ENCODE measurements around the gene CBFA2T2. TPM values are rescaled to one million over a fixed set of nuclear protein-coding genes. Genes with fewer than 3 reads are reported as not detected.

Gene CBFA2T2
- total and polyA plus RNA-seq, 2 of the 4 experiments (the other 2 are of a cell fraction), result 3.8 to 6.2 TPM

- dilution Hi-C loops (cut with HindIII; ENCODE audit: low sequenced_read_pairs, unreplicated experiment), result no loop called here
- H3K4ac ChIP-seq (ENCODE audit: low read depth, low read length), result no peak overlapping the region
Measured at GRCh38 chr20:33626190-33626589, 136.3 kb downstream of the CBFA2T2 start.

More at GRCh38 chr20:33626190-33626589, 136.3 kb downstream of the CBFA2T2 start:
- H2AK5ac ChIP-seq (ENCODE audit: low read depth, low read length), result no peak overlapping the region
- no peak overlapping the region for H2AFZ ChIP-seq (replicated peaks; ENCODE audit: low read length, poor library complexity)
- H2BK15ac ChIP-seq (ENCODE audit: low read depth, low read length), result no peak overlapping the region
- ATAC-seq (ENCODE audit: low read depth), result no peak
- H2BK20ac ChIP-seq (ENCODE audit: low read depth, low read length), result no peak overlapping the region
- no peak overlapping the region for H2AK9ac ChIP-seq (replicated peaks; ENCODE audit: low read depth, low read length, poor library complexity)
- peaks cover under 1% of the 10 kb centered on the region; the same call in 1 of the 2 replicates for H3K9me1 ChIP-seq (ENCODE audit: insufficient read depth, low read length)
- intact Hi-C loops (cut with micrococcal nuclease) (no loop called here), in situ Hi-C loops (cut with MboI; ENCODE audit: low sequenced_read_pairs) (no loop called here)
- no peaks in the 10 kb centered on the region for H4K20me1 ChIP-seq (ENCODE audit: insufficient read depth, low read length)
- POLR2A ChIA-PET (ENCODE audit: unreplicated experiment), result no interaction called here
- H3K4me1 ChIP-seq (ENCODE audit: control insufficient read depth, insufficient read depth, low read length), result no peaks in the 10 kb centered on the region
- H3K9ac ChIP-seq (ENCODE audit: low read depth, low read length), result no peak overlapping the region
- no peak overlapping the region for H4K8ac ChIP-seq (ENCODE audit: low read depth in 2 of 2, low read length in 2 of 2)
- H3K9me3 ChIP-seq (ENCODE audit: control insufficient read depth, insufficient read depth, low read length), result no peaks in the 10 kb centered on the region
- H4K91ac ChIP-seq (ENCODE audit: insufficient read depth, low read depth, low read length), result no peak overlapping the region
- H2BK120ac ChIP-seq (ENCODE audit: low read depth, low read length), result no peak overlapping the region
- H3K27me3 ChIP-seq (ENCODE audit: control insufficient read depth, insufficient read depth, low read length), result no peaks in the 10 kb centered on the region
- no peak for DNase-seq
- H3K23ac ChIP-seq (ENCODE audit: low read depth, low read length), result no peak overlapping the region
- H2BK5ac ChIP-seq (ENCODE audit: low read depth, low read length, poor library complexity, severe bottlenecking), result no peak overlapping the region
- no peak overlapping the region for H3K18ac ChIP-seq (ENCODE audit: low read depth, low read length)
- no peak overlapping the region for H3K4me2 ChIP-seq (ENCODE audit: low read depth, low read length)
- TF ChIP-seq NFE2L2 (IDR thresholded peaks at IDR 0.05; ENCODE audit: low read depth, low read length) (no peak), POLR2A (IDR thresholded peaks at IDR 0.05; ENCODE audit: low read depth, low read length) (no peak), MXI1 (IDR thresholded peaks at IDR 0.05; ENCODE audit: borderline replicate concordance, low read depth, low read length) (no peak), CHD1 (IDR thresholded peaks at IDR 0.05; ENCODE audit: low read depth, low read length) (no peak), USF2 (IDR thresholded peaks at IDR 0.05; ENCODE audit: low read depth, low read length) (no peak), MAZ (IDR thresholded peaks at IDR 0.05; ENCODE audit: borderline replicate concordance, low read depth, low read length) (no peak), FOS (IDR thresholded peaks at IDR 0.05; ENCODE audit: low read depth, low read length) (no peak), BHLHE40 (IDR thresholded peaks at IDR 0.05; ENCODE audit: low read depth, low read length) (no peak), CEBPB (IDR thresholded peaks at IDR 0.05; ENCODE audit: low read depth, low read length) (no peak), MAFK (IDR thresholded peaks at IDR 0.05; ENCODE audit: low read depth, low read length) (no peak), CTCF (conservative IDR thresholded peaks at IDR 0.05; ENCODE audit: low read depth, low read length) (no peak), RAD21 (IDR thresholded peaks at IDR 0.05; ENCODE audit: low read length) (no peak)
- WGBS, 2 experiments (ENCODE audit: extremely low coverage in 2 of 2, insufficient read length in 1 of 2), result no CpG with 5 or more reads among the region's 4 CpGs
- H3K79me1 ChIP-seq (ENCODE audit: low read depth in 1 of 2, low read length in 2 of 2), result no peaks in the 10 kb centered on the region; a peak in 2 of 4 replicates
- peaks cover 48% of the 10 kb centered on the region for H3K36me3 ChIP-seq (ENCODE audit: control insufficient read depth, insufficient read depth, low read length)
- no peak overlapping the region for H3K56ac ChIP-seq (ENCODE audit: extremely low read depth, insufficient read depth, low read length)
- no peak overlapping the region for H4K5ac ChIP-seq (ENCODE audit: low read depth, low read length)
- no peak overlapping the region for H3K4me3 ChIP-seq (ENCODE audit: insufficient read depth, low read depth, low read length)
- H3K14ac ChIP-seq (replicated peaks; ENCODE audit: low read depth, low read length), result no peak overlapping the region
- CTCF ChIA-PET, result no interaction called here
- no TSS peak for BruUV-seq (replicated peaks)
- H3K27ac ChIP-seq (ENCODE audit: insufficient read depth, low read length), result no peak overlapping the region

All from IMR-90 (cell line).